ENCODE measurements around the gene ZBTB39.

Gene ZBTB39

GRCh38 chr12:56954958-56955355 lies 51.4 kb downstream of the ZBTB39 start:
- H3K4me3 ChIP-seq (ENCODE audit: low read depth, low read length): no peak overlapping the region
- DNase-seq (ENCODE audit: low read depth): no peak

GRCh38 chr12:56954057-56954957 lies 52.0 kb downstream of the ZBTB39 start:
- H3K4me3 ChIP-seq (ENCODE audit: low read depth, low read length): no peak overlapping the region
- DNase-seq (ENCODE audit: low read depth): no peak

- DNase-seq (ENCODE audit: low read depth): no peak
Observed at GRCh38 chr12:56953314-56953713, 53.0 kb downstream of the ZBTB39 start.

GRCh38 chr12:56951582-56952339 lies 54.6 kb downstream of the ZBTB39 start:
- H3K4me3 ChIP-seq (ENCODE audit: low read depth, low read length): no peak overlapping the region
- DNase-seq (ENCODE audit: low read depth): no peak

More at GRCh38 chr12:56953314-56953713, 53.0 kb downstream of the ZBTB39 start:
- H3K4me3 ChIP-seq (ENCODE audit: low read depth, low read length): no peak overlapping the region

GRCh38 chr12:56948881-56949280 lies 57.5 kb downstream of the ZBTB39 start:
- no peak for DNase-seq (ENCODE audit: low read depth)
- no peak overlapping the region for H3K4me3 ChIP-seq (ENCODE audit: low read depth, low read length)

All from skeletal muscle cell (primary cell).